Coronary artery (tissue), 2 donors: ENCODE results near the gene ZBTB7A.
A peak's percentile ranks its signal among the peaks of the same experiment; 100 is the strongest.

Experiments
- DNase-seq: peaks from one replicate; pipeline ENCODE4 v3.0.0-alpha.2; 2017; ENCODE audit warnings: low spot score
- H3K27ac ChIP-seq, 2 donors: fragments of 200-600 bp; sonication (generic); one replicate each; pipeline ENCODE4 v1.5.1; 2016 to 2019
- H3K4me3 ChIP-seq: fragments of 200-600 bp; sonication (generic); 2 replicates; pipeline ENCODE4 v1.5.1; 2016; ENCODE audit warnings: mild to moderate bottlenecking, moderate library complexity
- TF ChIP-seq, protein P1 (sequence below): fragments of 200-600 bp; sonication (generic); IDR thresholded peaks from one replicate; pipeline ENCODE4 v1.5.1; 2019; ENCODE audit warnings: antibody characterized with exemption

Gene ZBTB7A

DNA sequence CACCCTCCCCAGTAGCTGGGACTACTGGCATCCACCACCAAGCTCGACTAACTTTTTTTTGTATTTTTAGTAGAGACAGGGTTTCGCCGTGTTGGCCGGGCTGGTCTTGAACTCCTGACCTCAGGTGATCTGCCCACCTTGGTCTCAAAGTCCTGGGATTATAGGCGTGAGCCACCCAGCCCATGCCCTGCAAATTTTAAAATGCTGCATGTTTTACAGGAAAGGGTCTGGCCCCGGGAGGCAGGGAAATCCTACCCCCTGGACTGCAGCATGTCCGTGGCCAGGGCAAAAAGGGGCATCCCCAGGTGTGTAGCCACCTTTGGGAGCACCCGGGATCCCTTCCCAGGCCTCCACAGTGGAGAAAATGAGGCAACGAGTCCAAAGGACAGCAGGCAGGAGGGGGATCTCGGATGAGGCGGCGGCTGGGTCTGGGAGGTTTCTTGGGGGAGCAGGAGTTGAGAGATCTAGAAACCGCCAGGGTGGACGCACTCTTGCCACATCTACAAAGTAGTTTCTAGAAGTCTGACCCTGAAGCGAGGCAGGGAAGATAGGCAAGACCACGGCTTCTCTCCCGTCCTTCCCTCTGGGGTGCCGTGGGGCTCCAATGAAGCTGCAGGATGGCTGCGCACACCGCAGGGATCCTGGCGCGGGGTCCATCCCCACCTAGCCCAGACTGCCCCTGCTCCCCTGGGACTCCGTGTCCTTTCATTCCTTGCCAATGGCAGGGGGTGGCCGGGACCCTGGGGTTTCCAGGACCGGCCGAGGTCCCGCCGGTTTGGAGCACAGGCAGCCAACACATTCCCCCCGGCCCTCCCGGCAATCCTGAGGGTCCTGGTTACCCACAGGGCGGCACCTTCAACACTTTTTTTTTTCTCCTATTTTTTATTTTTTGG is 21.3 kb upstream of the ZBTB7A start:
- TF ChIP-seq, protein P1, sequence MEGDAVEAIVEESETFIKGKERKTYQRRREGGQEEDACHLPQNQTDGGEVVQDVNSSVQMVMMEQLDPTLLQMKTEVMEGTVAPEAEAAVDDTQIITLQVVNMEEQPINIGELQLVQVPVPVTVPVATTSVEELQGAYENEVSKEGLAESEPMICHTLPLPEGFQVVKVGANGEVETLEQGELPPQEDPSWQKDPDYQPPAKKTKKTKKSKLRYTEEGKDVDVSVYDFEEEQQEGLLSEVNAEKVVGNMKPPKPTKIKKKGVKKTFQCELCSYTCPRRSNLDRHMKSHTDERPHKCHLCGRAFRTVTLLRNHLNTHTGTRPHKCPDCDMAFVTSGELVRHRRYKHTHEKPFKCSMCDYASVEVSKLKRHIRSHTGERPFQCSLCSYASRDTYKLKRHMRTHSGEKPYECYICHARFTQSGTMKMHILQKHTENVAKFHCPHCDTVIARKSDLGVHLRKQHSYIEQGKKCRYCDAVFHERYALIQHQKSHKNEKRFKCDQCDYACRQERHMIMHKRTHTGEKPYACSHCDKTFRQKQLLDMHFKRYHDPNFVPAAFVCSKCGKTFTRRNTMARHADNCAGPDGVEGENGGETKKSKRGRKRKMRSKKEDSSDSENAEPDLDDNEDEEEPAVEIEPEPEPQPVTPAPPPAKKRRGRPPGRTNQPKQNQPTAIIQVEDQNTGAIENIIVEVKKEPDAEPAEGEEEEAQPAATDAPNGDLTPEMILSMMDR, result no peak
- no peak for DNase-seq
- Histone ChIP-seq H3K4me3 (no peak overlapping the region), H3K27ac (no peak overlapping the region)

DNA sequence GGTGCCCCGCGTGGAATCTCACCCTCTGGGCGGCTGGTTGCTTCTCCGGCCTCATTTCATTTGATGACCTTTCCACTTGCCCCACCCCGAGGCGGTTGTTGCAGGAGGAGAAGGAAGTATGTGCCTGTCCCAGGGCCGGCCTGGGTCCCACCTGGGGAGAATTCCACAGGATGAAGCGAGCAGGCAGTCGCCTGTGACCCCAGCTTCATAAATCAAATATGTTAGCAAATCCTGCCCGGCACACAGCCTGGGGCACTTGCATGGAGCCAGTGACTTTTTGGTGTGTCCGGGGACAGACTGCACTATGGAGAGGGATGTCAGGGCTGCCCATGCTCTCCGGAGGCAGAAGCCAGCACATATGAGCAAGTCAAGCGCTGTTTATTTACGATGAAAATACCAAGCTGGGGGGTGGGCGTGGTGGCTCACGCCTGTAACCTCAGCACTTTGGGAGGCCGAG is 19.7 kb upstream of the ZBTB7A start:
- no peak for DNase-seq

DNA sequence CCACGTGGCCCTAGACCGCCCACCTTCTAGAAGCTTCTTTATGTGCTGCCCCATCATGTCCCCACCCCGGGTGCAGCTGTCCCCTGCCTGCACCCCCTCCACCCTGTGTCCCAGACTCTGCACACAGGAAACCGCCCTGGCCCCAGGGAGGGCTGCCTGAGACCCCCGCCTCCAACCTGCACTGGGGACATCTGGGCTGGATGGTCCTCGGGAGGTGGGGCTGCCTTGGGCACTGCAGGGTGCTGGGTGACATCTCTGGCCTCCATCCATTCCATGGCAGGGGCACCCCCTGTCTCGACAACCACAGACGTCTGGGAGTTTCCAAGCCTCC is 17.8 kb upstream of the ZBTB7A start:
- TF ChIP-seq, protein P1, result no peak
- no peak for DNase-seq
- Histone ChIP-seq H3K4me3 (no peak overlapping the region), H3K27ac (no peak overlapping the region)

More for the DNA sequence above, 19.7 kb upstream of the ZBTB7A start:
- Histone ChIP-seq H3K4me3 (no peak overlapping the region), H3K27ac (no peak overlapping the region)
- TF ChIP-seq, protein P1, result no peak

DNA sequence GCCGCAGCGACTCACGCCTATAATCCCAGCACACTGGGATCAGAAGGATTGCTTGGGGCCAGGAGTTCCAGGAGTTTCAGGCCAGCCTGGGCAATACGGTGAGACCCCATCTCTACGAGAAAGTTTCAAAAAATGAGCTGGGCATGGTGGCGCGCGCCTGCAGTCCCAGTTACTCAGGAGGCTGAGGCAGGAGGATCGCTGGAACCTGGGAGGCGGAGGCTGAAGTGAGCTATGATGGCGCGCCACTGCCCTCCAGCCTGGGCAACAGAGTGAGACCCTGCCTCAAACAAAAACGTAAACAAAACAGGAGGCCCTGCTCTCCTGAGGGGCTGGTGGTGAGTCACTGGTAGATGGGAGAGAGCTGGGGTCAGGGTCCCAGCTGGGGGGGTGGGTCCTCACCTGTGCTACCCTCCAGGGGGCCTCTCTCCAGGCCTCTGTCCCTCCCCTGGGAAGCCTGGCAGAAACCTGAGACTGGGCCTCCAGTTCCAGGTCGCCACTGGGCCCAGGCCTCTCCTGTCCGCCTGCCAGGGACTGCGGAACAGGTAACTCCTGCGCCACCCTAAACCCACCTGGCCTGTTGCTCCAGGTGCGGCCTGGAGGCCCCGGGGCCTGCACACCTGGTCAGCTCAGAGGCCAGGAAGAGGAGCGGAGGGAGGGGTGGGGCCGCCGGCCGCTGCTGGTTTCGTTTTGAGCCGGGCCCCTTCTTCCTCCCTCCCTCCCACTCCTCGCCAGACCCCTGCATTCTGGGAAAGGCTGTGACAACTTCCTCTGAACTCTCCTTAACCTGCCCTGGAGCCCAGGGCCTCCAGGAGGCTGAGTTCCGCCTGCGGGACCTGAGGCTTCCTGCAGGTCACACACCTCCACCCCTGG is 17.2 kb upstream of the ZBTB7A start:
- Histone ChIP-seq H3K4me3 (peak overlapping the region; percentile 45), H3K27ac (no peak overlapping the region)
- TF ChIP-seq, protein P1, result no peak
- no peak for DNase-seq

DNA sequence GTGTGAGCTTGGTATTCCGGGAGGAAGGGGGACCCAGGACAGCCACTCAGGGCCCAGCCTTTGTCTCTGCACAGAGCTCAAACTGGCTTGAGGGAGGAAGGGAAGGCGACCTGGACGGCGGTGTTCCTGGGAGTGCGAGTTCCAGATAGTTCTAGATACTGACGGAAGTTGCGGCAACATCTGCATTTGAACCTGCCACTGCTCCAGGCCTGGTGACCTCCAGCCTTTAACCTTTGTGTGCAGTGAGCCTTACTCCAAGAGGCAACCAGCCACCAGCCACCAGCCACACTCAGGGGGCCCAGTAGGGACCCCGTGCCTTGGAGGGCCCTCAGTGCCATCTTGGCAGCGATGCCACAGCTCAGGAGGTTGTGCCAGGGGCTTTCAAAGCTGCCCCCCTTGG is 15.5 kb upstream of the ZBTB7A start:
- no peak for DNase-seq
- Histone ChIP-seq H3K4me3 (no peak overlapping the region), H3K27ac (no peak overlapping the region)
- TF ChIP-seq, protein P1, result no peak

DNA sequence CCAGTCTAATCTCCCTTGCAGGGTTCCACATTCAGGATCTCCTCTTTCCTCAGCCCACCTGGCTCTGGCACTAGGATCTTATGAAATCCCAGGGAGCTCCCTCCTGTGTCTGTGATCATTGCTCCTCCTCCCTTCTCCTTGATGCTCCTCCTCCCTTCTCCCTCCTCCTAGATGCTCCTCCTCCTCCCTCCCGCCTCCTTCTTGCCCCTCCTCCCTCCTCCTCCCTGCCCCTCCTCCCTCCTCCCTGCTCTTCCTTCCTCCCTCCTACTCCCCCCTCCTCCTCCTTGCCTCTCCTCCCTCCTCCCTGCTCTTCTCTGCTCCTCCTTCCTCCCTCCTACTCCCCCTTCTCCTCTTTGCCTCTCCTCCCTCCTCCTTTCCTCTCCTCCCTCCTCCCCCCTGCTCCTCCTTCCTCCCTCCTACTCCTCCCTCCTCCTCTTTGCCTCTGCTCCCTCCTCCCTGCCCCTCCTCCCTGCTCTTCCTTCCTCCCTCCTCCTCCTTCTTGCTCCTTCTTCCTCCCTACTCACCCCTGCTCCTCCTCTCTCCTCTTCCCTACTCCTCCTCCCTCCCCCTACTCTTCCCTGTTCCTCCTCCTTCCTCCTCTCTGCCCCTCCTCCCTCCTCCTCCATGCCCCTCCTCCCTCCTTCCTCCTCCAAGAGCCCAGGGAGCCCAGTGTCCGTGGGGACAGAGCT is 14.9 kb upstream of the ZBTB7A start:
- DNase-seq, result no peak
- Histone ChIP-seq H3K4me3 (no peak overlapping the region), H3K27ac (no peak overlapping the region)
- TF ChIP-seq, protein P1, result no peak
